ENCODE data around the gene PID1. TPM values are rescaled to one million over a fixed set of nuclear protein-coding genes. Genes with fewer than 3 reads are reported as not detected.

The PID1 gene
- polyA plus RNA-seq, 1 of the 3 experiments (the other 2 are of a cell fraction) = 0.16 TPM

DNA sequence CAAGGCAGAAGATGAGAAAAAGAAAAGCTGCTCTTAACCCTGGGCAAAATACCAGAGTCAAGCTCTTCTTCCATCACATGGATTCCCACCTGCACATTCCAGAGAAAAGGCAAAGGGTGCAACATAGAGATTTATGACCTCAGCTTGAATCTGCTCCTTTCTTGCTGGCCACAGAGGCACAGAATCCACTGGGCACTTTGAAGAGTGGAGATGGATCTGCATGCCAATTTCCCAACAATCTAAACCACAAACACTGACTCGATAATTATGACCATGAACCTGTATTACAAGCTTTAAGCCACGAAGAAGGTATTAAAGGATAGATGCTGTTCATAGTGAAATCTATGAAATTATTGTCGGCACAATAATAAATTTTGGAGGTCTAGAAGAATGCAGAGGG is 237.3 kb downstream of the PID1 start:
- TF ChIP-seq JUND (IDR thresholded peaks at IDR 0.05) (no peak), SMC3 (IDR thresholded peaks at IDR 0.05; ENCODE audit: low read depth, low read length) (no peak), EZH2phosphoT487 (IDR thresholded peaks at IDR 0.05; ENCODE audit: borderline replicate concordance, low read depth) (no peak), MEF2A (IDR thresholded peaks at IDR 0.05; ENCODE audit: borderline replicate concordance, low read depth) (no peak), RFX5 (IDR thresholded peaks at IDR 0.05; ENCODE audit: low read length) (no peak), MXI1 (IDR thresholded peaks at IDR 0.05; ENCODE audit: low read depth, low read length) (no peak), EP300 (IDR thresholded peaks at IDR 0.05; ENCODE audit: borderline replicate concordance in 1 of 2, low read depth in 1 of 2, low read length in 1 of 2) (no peak), POLR2AphosphoS5 (IDR thresholded peaks at IDR 0.05; ENCODE audit: low read depth, low read length) (no peak), NFIC (IDR thresholded peaks at IDR 0.05; ENCODE audit: borderline replicate concordance) (no peak), CHD2 (IDR thresholded peaks at IDR 0.05; ENCODE audit: low read length, partially characterized antibody) (no peak), FOXM1 (IDR thresholded peaks at IDR 0.05; ENCODE audit: low read depth) (no peak), RAD21 (IDR thresholded peaks at IDR 0.05; ENCODE audit: low read length) (no peak), TCF12 (IDR thresholded peaks at IDR 0.05) (no peak), GABPA (IDR thresholded peaks at IDR 0.05; ENCODE audit: low read depth) (no peak)
- TF ChIP-seq, protein P1, sequence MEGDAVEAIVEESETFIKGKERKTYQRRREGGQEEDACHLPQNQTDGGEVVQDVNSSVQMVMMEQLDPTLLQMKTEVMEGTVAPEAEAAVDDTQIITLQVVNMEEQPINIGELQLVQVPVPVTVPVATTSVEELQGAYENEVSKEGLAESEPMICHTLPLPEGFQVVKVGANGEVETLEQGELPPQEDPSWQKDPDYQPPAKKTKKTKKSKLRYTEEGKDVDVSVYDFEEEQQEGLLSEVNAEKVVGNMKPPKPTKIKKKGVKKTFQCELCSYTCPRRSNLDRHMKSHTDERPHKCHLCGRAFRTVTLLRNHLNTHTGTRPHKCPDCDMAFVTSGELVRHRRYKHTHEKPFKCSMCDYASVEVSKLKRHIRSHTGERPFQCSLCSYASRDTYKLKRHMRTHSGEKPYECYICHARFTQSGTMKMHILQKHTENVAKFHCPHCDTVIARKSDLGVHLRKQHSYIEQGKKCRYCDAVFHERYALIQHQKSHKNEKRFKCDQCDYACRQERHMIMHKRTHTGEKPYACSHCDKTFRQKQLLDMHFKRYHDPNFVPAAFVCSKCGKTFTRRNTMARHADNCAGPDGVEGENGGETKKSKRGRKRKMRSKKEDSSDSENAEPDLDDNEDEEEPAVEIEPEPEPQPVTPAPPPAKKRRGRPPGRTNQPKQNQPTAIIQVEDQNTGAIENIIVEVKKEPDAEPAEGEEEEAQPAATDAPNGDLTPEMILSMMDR (IDR thresholded peaks at IDR 0.05) = no peak
- TF ChIP-seq, protein P2, sequence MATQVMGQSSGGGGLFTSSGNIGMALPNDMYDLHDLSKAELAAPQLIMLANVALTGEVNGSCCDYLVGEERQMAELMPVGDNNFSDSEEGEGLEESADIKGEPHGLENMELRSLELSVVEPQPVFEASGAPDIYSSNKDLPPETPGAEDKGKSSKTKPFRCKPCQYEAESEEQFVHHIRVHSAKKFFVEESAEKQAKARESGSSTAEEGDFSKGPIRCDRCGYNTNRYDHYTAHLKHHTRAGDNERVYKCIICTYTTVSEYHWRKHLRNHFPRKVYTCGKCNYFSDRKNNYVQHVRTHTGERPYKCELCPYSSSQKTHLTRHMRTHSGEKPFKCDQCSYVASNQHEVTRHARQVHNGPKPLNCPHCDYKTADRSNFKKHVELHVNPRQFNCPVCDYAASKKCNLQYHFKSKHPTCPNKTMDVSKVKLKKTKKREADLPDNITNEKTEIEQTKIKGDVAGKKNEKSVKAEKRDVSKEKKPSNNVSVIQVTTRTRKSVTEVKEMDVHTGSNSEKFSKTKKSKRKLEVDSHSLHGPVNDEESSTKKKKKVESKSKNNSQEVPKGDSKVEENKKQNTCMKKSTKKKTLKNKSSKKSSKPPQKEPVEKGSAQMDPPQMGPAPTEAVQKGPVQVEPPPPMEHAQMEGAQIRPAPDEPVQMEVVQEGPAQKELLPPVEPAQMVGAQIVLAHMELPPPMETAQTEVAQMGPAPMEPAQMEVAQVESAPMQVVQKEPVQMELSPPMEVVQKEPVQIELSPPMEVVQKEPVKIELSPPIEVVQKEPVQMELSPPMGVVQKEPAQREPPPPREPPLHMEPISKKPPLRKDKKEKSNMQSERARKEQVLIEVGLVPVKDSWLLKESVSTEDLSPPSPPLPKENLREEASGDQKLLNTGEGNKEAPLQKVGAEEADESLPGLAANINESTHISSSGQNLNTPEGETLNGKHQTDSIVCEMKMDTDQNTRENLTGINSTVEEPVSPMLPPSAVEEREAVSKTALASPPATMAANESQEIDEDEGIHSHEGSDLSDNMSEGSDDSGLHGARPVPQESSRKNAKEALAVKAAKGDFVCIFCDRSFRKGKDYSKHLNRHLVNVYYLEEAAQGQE (IDR thresholded peaks at IDR 0.05; ENCODE audit: low read depth, low read length) = no peak
- TF ChIP-seq, protein P3, sequence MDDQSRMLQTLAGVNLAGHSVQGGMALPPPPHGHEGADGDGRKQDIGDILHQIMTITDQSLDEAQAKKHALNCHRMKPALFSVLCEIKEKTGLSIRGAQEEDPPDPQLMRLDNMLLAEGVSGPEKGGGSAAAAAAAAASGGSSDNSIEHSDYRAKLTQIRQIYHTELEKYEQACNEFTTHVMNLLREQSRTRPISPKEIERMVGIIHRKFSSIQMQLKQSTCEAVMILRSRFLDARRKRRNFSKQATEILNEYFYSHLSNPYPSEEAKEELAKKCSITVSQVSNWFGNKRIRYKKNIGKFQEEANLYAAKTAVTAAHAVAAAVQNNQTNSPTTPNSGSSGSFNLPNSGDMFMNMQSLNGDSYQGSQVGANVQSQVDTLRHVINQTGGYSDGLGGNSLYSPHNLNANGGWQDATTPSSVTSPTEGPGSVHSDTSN (IDR thresholded peaks at IDR 0.05) = no peak
- TF ChIP-seq, protein P4, sequence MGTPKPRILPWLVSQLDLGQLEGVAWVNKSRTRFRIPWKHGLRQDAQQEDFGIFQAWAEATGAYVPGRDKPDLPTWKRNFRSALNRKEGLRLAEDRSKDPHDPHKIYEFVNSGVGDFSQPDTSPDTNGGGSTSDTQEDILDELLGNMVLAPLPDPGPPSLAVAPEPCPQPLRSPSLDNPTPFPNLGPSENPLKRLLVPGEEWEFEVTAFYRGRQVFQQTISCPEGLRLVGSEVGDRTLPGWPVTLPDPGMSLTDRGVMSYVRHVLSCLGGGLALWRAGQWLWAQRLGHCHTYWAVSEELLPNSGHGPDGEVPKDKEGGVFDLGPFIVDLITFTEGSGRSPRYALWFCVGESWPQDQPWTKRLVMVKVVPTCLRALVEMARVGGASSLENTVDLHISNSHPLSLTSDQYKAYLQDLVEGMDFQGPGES (IDR thresholded peaks at IDR 0.05; ENCODE audit: low read depth, low read length) = no peak
- Histone ChIP-seq H3K9me2 (no peaks in the 10 kb centered on the region), H3K4me2 (no peak overlapping the region), H3K27me3 (ENCODE audit: insufficient read depth) (no peaks in the 10 kb centered on the region), H3K4me1 (ENCODE audit: control insufficient read depth in 1 of 2, insufficient read depth in 2 of 2, low read depth in 1 of 2, low read length in 1 of 2) (no peaks in the 10 kb centered on the region), H3K27ac (ENCODE audit: low read depth in 2 of 2, low read length in 1 of 2) (no peak overlapping the region), H3K4me3 (ENCODE audit: low read depth in 2 of 2, low read length in 1 of 2) (no peak overlapping the region), H3K79me2 (ENCODE audit: insufficient read depth) (no peaks in the 10 kb centered on the region), H3F3A (replicated peaks; ENCODE audit: insufficient read depth) (no peaks in the 10 kb centered on the region), H3K9me3 (no peaks in the 10 kb centered on the region; the same call in 1 of the 2 replicates), H4K20me1 (ENCODE audit: insufficient read depth) (no peaks in the 10 kb centered on the region), H3K36me3 (replicated peaks in 1 of 2; ENCODE audit: control insufficient read depth in 1 of 2, insufficient read depth in 2 of 2, low read length in 1 of 2) (no peaks in the 10 kb centered on the region), H2AFZ (ENCODE audit: low read depth) (no peak overlapping the region), H3K9ac (no peak overlapping the region)
- no peak for DNase-seq
- ChIA-PET CTCF (no interaction called here), POLR2A (no interaction called here)
- WGBS (ENCODE audit: low lambda C conversion rate) = 33% methylated on average over 3 of the region's 3 CpGs
